OCI-M2 (cell line): ENCODE measurements around the gene FAM72D.
"Not testable (repeated sequence)": the region's sequence is repeated elsewhere in the genome, so short reads cannot be mapped to it uniquely, and the experiment has no call there.

Source experiments
- DNase-seq: peaks from one replicate; lab custom pipeline; 2025; ENCODE audit not compliant: unreplicated experiment; lab: John Stamatoyannopoulos, UW

The FAM72D gene

GRCh38 chr1:145146308-145146707, 50.5 kb downstream of the FAM72D start:
- DNase-seq, result not testable (repeated sequence)

GRCh38 chr1:145147172-145147571, 51.4 kb downstream of the FAM72D start:
- not testable (repeated sequence) for DNase-seq

- DNase-seq, result not testable (repeated sequence)
These were observed 59.6 kb downstream of the FAM72D start for GRCh38 chr1:145155421-145155820.

GRCh38 chr1:145155873-145156272, 60.1 kb downstream of the FAM72D start:
- DNase-seq, result not testable (repeated sequence)

- peak; percentile 38 for DNase-seq
These were observed 61.3 kb downstream of the FAM72D start for GRCh38 chr1:145156891-145157610.

- DNase-seq, result not testable (repeated sequence)
These were observed 61.9 kb downstream of the FAM72D start for GRCh38 chr1:145157715-145158114.

GRCh38 chr1:145161046-145161752, 65.4 kb downstream of the FAM72D start:
- not testable (repeated sequence) for DNase-seq
